GM10847 (cell line): Measurements from ENCODE around the gene EMILIN1.

ENCODE experiments used
- POLR2A ChIP-seq: IDR thresholded peaks from 2 replicates; pipeline ENCODE4 v1.6.1; 2011; ENCODE audit not compliant: insufficient read length; ENCODE audit errors: extremely low read depth

The EMILIN1 gene

DNA sequence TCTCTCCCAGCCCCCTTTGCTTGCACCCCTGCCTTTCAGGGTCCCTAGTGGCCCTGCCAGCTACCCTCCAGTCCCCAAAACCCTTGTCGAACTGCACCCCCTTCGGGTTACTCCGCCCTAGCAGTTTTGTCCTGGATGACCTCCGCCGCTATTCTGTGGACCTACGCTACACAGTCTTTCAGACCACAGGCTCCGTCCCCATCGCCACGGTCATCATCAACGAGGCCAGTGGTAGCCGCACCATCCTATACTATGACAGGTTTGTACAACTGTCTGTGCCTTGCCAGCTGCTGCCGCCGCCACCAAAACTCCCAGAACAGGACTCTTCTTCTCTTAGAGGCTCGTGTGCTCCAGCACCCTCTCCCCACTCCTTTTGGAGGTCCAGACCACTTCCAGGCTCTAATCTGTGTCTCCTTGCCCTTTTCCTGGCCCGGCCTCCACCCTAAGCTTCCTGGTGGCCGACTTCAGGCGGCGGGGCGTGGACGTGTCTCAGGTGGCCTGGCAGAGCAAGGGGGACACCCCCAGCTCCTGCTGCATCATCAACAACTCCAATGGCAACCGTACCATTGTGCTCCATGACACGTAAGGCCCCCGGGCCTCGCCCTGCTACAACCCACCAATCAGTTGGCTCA lies 16.1 kb downstream of the EMILIN1 start:
- TF ChIP-seq POLR2A, result no peak

DNA sequence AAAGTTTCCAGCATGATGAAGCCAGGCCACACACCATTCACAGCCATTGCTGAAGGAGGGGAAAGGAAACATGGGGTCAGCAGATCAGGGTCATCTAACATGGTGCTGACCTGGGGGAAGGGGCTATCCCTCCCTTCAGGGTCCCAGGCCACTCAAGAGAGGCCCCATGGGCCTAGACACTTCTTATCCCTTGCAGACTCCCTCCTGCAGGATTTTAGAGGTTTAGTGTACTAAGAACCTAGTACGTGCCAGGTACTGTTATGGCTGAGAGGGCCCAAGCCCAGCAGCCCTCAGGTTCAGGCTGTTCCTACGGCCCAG lies 17.0 kb downstream of the EMILIN1 start:
- no peak for TF ChIP-seq POLR2A

DNA sequence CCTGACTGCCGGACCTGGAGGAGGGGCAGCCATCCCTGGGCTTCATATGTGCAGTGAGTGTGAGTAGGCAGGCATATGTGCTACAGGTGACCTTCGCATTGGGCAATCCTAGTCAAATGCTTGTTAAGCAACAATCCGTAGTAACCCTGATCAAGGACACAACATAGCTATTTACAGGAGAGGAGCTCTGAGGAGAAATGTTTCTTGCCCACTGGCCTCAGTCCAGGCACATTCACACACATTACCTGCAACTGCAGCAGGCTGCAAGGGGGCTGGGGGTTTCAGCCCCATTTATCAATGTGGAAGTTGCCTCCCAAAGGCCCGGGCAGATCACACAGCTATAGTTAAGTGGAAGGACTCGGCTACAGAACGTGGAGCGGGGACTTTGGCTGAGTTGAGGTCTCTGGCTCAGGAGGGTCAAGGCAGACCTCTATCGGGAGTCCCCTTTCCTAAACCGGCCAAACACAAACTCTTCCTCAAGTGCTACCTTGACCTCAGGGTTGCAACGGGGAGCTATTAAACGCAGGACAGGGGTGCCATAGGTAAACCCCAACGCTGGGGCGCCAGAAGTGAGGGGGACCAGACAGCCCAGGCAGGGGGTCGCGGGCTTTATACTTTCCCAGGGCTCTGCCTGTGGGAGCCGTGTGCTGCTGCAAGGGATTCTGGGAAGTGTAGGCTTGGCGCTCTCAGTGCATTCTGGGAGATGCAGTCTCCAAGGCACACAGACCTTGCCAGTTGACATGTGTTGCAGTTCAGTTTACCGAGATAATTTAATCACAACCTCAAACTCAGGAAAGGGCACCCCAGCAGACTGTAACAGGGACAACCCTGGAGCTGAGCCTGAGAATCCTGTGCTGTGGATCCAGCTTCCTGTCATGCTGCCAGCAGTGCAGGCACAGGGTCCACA lies 17.6 kb downstream of the EMILIN1 start:
- TF ChIP-seq POLR2A, result no peak

DNA sequence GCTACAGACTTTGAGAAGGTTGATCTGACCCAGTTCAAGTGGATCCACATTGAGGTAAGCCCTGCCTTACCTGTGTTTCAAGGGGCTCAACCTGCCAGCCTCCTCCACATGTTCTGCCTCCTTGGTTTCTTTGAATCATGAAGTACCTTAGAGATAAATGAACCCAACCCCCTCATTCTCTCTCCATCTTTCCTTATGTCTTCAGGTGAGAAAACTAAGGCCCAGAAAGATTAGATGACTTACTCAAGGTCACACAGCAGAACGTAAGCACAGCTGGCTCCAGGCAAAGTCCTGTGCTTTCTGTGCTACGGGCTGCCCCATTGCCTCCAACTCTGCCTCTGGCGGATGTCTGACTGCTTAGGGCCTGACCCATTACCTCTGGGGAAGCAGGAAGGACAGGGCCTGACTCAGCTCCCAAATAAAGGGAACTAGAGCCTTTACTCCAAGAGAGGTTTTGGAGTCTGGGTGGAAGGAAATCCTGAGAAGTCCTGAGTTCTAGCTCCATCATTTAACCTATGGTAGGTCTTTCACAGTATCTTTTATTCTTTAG lies 18.4 kb downstream of the EMILIN1 start:
- no peak for TF ChIP-seq POLR2A

DNA sequence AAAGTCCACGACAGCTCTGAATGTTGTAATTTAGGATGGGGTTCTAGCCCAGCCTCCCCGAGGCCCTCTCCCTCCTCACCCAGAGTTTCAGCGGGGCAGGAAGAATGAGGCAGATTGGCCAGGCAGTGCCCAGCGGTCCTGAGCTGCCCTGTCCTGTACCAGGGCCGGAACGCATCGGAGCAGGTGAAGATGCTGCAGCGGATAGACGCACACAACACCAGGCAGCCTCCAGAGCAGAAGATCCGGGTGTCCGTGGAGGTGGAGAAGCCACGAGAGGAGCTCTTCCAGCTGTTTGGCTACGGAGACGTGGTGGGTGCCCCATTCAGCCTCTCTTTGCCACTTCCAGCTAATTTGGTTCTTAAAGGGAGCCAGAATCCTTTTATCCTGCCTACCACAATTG lies 18.9 kb downstream of the EMILIN1 start:
- TF ChIP-seq POLR2A, result no peak

DNA sequence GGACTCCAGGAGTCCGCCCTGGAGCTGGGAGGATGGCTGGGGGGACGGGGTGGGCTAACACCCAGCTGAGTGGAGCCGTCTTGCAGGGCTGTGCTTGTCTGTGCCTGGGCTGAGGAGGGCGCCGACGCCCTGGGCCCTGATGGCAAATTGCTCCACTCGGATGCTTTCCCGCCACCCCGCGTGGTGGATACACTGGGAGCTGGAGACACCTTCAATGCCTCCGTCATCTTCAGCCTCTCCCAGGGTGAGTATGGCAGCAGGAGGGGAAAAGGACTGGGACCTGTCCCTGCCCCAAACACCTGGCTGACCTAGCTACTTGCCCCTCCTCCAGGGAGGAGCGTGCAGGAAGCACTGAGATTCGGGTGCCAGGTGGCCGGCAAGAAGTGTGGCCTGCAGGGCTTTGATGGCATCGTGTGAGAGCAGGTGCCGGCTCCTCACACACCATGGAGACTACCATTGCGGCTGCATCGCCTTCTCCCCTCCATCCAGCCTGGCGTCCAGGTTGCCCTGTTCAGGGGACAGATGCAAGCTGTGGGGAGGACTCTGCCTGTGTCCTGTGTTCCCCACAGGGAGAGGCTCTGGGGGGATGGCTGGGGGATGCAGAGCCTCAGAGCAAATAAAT lies 21.0 kb downstream of the EMILIN1 start:
- no peak for TF ChIP-seq POLR2A

DNA sequence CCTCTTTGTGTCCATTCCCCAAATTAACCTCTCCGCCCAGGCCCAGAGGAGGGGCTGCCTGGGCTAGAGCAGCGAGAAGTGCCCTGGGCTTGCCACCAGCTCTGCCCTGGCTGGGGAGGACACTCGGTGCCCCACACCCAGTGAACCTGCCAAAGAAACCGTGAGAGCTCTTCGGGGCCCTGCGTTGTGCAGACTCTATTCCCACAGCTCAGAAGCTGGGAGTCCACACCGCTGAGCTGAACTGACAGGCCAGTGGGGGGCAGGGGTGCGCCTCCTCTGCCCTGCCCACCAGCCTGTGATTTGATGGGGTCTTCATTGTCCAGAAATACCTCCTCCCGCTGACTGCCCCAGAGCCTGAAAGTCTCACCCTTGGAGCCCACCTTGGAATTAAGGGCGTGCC lies 21.6 kb downstream of the EMILIN1 start:
- no peak for TF ChIP-seq POLR2A

DNA sequence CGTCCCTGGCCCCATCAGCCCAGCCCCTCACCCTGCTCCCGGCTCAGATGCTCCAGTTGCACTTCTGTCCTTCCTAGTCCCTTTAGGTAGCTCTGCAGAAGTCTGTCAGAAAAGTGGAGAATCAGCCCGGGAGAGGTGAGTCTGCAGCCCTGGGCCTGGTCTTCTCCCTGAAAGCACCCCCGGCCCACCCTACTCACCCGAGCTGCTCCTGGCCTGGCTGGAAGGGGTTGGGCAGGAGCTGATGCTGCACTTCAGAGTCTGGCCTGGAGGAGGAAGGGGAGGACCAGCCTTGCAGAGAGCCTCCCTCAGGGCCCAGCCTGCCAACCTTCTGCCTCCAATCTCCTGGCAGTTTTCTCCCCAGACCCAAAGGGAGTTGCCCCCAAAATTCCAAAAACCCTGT lies 23.9 kb downstream of the EMILIN1 start:
- TF ChIP-seq POLR2A, result no peak

DNA sequence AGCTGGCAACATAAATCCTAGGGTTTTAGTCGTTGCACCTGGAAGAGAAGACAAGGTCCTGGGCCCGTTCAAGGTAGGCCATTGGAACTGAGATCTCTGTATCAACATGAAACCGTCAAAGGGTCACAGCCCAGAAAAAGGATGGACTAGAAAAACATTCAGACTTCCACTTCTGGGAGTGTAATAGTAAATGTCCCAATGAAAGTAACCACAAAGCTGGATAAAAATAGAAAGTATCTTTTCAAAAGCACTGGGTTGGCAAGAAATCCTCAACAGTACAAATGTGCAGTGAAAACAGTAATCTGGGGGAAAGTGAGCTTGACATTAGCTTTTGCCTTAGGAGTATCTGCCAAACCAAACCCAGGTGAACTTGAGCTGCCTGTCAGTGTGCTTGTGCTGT lies 27.6 kb downstream of the EMILIN1 start:
- TF ChIP-seq POLR2A, result no peak

DNA sequence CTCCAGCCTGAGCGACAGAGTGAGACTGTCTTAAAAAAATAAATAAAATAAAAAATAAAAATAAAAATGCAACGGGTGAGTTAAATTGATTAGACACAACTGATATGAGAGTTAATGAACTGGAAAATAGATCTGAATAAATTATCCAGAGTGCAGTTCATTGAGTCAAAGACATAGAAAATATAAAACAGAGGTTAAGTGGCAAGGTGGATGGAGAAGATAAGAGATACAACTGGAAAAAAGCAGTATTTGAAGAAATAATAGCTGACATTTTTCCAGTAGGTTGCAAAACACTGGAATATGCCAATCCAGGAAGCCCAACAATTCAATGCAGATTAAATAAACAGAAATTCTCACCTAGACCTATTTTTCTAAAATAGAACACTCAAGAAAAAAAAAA lies 29.8 kb downstream of the EMILIN1 start:
- no peak for TF ChIP-seq POLR2A

DNA sequence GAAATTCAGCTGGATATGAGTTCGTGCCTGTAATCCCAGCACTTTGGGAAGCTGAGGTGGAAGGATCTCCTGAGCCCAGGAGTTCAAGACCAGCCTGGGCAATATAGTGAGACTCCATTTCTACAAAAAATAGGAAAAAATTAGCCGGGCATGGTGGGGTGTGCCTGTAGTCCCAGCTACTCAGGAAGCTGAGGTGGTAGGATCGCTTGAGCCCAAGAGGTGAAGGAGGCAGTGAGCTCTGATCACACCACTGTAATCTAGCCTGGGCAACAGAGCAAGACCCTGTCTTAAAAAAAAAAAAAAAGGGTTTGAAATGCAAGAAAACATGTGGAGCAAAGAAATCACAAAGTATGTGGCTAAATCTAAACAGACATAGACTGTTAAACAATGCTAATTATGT lies 30.7 kb downstream of the EMILIN1 start:
- TF ChIP-seq POLR2A, result no peak

DNA sequence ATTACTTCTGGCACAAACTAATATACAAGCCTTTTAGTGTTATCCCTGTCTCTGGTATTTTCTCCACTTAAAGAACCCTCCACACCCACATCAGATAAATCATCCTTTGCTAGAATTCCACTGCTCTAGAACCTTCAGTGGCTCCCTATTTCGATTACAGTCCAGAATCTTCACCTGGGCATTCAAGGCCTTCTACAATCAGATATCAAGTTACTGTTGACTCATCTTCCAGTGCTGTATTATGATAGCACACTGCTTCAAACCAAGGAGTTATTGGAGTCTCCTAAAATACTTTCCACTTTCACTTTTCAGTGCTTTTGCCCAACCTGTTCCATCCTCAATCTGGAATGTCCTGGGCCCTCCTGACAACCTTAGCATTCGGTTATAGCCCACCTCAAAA lies 37.1 kb downstream of the EMILIN1 start:
- no peak for TF ChIP-seq POLR2A

DNA sequence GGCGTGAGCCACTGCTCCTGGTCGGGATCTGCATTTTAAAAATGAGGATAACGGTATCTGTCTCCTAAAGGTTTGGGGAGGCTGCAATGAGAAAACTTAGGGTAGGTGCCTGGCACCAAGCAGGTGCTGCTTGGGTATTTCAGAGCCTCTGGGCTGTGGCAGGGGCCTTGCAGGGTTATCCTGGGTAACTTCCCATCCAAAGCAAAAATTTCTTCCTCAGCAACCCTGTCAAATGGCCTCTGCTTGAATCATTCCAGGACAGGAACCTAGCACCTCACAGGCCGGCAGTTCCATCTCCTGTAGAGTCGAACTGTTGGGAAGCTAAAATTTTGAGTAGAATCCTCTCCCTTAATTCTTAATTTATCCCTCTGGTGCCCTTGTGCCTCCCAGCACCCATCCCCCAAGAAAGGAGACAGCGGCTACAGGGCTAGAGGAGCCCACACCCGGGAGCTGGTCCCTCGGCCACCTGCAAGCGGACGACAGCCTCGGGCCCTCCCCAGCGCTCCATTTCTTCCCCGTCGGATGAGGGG lies 39.6 kb downstream of the EMILIN1 start:
- no peak for TF ChIP-seq POLR2A

DNA sequence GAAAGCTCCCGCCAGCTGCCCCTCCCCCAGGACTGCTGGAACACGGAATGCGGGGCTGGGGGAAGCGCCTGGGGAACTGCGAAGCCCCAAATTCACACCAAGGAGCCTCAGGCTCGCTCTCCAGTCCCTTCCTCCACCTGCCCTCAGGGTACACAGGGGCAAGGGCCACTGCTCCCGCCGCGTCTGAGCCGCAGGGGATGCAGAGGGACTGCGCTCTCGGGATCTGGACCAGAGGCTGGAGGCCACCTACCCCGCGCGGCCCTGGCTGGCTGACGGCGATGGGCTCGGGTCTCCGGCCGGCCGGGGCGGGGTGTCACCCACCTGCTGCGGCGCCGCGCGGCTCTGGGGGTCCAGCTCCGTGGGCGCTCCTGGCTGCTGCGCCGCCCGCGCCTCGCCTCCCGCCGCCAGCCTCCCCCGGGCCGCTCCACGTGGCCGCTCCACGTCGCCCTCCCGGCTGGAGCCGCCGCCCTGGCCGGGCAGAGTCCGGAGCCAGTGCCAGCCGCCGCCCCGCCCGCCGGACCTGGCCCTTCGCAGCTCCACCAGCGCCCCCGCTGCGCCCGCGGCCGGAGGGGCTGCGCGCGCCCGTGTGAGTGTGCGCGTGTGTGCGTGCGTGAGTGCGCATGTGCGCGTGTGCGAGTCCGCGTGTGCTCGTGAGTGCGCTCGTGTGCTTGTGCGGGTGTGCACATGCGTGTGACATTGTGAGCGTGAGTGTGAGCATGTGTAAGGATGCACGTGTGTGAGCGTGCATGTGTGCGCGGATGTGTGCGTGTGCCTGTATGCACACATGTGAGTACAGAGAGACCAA lies 40.3 kb downstream of the EMILIN1 start, which contains the start of gene CGREF1:
Gene CGREF1 (minus strand): TSS at position 604 of the 805 bp plus-strand sequence. CDS start 14,762 bp downstream, outside the sequence.
- TF ChIP-seq POLR2A, result no peak

DNA sequence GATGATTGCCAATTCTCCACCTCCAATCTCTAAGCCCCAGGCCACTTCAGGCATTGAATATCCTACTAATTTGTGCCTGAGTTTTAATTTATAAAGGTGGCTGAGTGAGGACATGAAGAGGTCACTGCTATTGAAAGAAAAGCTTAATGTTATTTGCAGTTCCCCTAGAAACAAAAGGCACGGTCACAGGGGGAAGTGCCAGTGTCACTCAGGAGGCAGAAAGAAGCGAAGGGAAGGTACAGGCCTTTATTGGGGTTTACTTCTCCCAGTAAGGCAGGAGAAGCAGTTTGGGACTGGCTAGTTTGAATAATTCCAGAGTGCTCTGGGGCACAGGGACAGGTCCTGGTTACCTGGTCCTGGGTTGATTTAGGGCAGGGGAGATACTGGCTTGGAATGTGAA lies 43.5 kb downstream of the EMILIN1 start:
- TF ChIP-seq POLR2A, result no peak
